HFF-Myc (cell line): ENCODE measurements around the gene ARG2.
A peak's percentile ranks its signal among the peaks of the same experiment; 100 is the strongest.
"Not testable (repeated sequence)": the region's sequence is repeated elsewhere in the genome, so short reads cannot be mapped to it uniquely, and the experiment has no call there.

Experiments used
- DNase-seq: peaks from one replicate; pipeline ENCODE4 v3.0.0-alpha.2; 2011; ENCODE audit warnings: low read depth; ENCODE audit errors: extremely low read depth
- H3K4me3 ChIP-seq: replicated peaks from 2 replicates; pipeline ENCODE4 v1.5.1; 2011; ENCODE audit warnings: low read depth, mild to moderate bottlenecking, control low read depth, low read length
- TF ChIP-seq, protein P1 (sequence below): IDR thresholded peaks from 2 replicates; pipeline ENCODE4 v1.5.1; 2012; ENCODE audit warnings: mild to moderate bottlenecking, low read depth, low read length, control low read depth; ENCODE audit errors: missing control alignments

Gene ARG2

DNA sequence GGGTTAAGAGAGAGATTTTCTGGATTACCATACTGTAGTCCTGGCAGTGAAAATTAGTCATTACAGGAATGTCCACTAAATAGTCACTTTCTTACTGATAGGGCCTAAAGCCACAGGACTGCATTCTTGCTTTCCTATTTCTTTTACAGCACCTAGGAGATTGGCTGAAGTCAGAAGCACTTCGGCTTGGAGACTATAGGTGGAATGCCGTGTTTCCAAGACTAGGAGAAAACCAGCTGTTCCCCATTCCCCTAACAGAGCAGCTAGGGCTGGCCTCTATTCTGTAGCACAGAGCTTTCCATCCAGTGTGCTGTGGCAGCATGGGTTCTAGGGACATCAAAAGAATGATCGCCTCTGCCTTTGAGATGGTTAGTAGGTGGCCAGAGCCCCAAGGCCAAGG is 34.7 kb upstream of the ARG2 start:
- TF ChIP-seq, protein P1, sequence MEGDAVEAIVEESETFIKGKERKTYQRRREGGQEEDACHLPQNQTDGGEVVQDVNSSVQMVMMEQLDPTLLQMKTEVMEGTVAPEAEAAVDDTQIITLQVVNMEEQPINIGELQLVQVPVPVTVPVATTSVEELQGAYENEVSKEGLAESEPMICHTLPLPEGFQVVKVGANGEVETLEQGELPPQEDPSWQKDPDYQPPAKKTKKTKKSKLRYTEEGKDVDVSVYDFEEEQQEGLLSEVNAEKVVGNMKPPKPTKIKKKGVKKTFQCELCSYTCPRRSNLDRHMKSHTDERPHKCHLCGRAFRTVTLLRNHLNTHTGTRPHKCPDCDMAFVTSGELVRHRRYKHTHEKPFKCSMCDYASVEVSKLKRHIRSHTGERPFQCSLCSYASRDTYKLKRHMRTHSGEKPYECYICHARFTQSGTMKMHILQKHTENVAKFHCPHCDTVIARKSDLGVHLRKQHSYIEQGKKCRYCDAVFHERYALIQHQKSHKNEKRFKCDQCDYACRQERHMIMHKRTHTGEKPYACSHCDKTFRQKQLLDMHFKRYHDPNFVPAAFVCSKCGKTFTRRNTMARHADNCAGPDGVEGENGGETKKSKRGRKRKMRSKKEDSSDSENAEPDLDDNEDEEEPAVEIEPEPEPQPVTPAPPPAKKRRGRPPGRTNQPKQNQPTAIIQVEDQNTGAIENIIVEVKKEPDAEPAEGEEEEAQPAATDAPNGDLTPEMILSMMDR = no peak
- H3K4me3 ChIP-seq = no peak overlapping the region
- DNase-seq = no peak

GRCh38 chr14:67586369-67586768 is 33.4 kb upstream of the ARG2 start:
- no peak overlapping the region for H3K4me3 ChIP-seq
- TF ChIP-seq, protein P1 = no peak
- DNase-seq = no peak

- H3K4me3 ChIP-seq = no peak overlapping the region
- no peak for DNase-seq
- TF ChIP-seq, protein P1 = no peak
Measured at GRCh38 chr14:67589204-67589770, 30.4 kb upstream of the ARG2 start.

DNA sequence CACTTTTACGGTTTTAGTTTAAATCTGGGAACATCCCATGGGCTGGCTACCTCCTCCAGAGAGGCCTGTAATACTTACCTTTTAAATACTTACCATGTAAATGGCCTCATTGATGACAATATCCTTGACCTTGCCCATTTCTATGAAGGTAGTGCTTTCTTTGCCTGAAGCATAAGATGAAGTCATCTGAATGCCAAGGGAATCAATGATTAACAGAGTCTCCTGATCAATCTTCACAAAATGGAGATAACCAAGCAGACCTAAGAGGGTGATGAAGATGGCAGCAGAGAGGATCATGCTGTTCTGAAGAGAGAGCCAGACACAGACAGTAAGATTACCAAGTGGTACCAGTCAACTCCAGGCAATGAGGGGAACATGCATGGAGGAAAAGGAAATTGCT is 26.1 kb upstream of the ARG2 start:
- not testable (repeated sequence) for H3K4me3 ChIP-seq, DNase-seq

DNA sequence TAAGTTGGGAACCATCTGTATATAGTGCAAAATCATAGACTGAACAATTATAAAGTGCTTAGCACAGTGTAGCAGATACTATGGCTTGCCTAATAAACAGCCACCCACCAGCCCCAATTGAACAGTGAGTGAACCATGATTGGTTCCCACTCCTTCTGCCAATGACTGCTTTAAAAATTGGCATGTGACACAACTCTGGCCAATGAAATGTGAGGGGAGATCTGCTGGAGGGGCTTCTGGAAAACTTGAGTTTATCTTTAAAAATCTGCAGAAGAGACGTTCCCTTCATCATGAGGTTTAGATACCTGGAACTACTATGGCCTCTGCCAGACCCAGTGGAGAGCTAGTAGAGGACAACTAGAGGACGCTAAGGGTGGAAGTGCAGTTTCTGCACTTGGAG is 24.3 kb upstream of the ARG2 start:
- no peak overlapping the region for H3K4me3 ChIP-seq
- no peak for DNase-seq
- TF ChIP-seq, protein P1 = no peak

DNA sequence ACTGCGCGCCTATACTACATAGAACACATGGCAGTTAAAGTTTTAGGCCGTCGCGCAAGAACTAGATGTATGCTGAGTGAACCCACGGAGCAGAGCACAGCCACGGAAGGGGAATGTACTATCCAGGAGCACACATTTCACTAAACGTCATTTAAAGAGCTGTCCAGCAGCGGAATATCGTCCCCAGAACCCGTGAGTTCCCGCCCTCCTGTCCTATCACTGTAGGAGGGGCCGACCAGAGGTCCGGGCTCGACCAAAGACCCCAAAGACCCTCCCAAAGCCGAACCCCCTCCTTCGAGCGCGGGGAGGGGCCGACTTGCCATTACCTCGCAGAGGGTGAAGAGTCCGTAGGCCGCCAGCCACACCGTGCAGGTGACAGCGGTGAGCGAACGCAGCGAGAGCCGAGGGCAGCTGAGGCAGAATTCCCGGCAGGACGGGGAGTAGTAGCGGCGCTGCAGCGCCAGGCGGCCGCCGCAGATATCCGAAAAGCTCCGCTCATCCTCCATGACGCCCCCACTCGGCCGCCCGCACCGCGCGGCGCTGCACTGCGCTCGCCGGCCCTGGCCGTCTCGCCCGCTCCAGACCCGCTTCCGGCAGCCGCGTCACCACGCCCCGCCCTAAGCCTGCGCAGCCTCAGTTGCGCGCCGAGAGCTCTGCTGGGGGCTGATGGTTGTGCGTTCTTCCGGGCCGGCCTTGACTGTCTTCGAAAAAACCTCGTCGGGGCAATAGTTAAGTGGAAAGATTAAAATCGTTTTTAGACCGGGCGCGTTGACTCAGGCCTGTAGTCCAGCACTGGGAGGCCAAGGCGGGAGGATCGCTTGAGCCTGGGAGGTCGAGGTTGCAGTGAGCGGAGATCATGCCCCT is 19.8 kb upstream of the ARG2 start, which contains the start of gene PIGH:
PIGH (minus strand) TSS at position 571 of the 864 bp plus-strand sequence; CDS start at position 506, 65 bp downstream.
- H3K4me3 ChIP-seq = peak within 1 kb of the TSS; percentile 60
- DNase-seq = peak; percentile 51
- TF ChIP-seq, protein P1 = peak; percentile 49

GRCh38 chr14:67600562-67600974 is 19.2 kb upstream of the ARG2 start:
- DNase-seq = not testable (repeated sequence)
- H3K4me3 ChIP-seq = peak overlapping the region; percentile 60

- DNase-seq = no peak
- TF ChIP-seq, protein P1 = no peak
- H3K4me3 ChIP-seq = no peak overlapping the region
Measured at GRCh38 chr14:67602076-67602475, 17.6 kb upstream of the ARG2 start.
